Heart left ventricle (tissue), 13 donors: Measurements from ENCODE around the gene MRTFA.

Experiments
- CTCF ChIP-seq, 12 donors: fragments of 200-600 bp; sonication (generic) in 4 of 12; IDR thresholded peaks; one replicate each; pipeline versions ENCODE4 v1.5.0 to v1.8.0; 2018 to 2022; ENCODE audit warnings: antibody characterized with exemption in 12 of 12, mild to moderate bottlenecking in 5 of 12
- POLR2A ChIP-seq, 2 donors: fragments of 450-650 bp; IDR thresholded peaks; one replicate each; pipeline ENCODE4 v1.6.1; 2017; ENCODE audit warnings: antibody characterized with exemption in 2 of 2, mild to moderate bottlenecking in 2 of 2, moderate library complexity in 2 of 2
- donor health status: ischemic (EF 13 %, LVEDD 7.1; RV severe dilation, severe dysfunction).
- donor health status: DM: no; HTN: yes; CAD: no.
- donor health status: DM: no; HTN: no; CAD: no.
- donor health status: ischemic (EF 25% LVEDD 6.9; RV normal size, moderate dysfunction).
- donor health status: ischemic (EF 25% LVEDD 5.7; RV mildly dilated, moderate dysfunction).
- donor health status: ischemic (EF 35%, LVEDD 5.7; RV mildly dilated, moderate dysfunction).
- donor health status: nonischemic (EF 11% LVEDD 7.7; RV severe dilation, severe dysfunction).
- donor health status: DM: yes; HTN: yes; CAD: no.
- donor health status: PGD.
- donor health status: ischemic (EF 29% LVEDD 5.4; RV normal size, mild dysfunction).
- donor health status: nonischemic (EF 23%, LVEDD 6.1; RV moderate dilation, normal function).

- TF ChIP-seq CTCF (IDR thresholded peaks at IDR 0.05) (no peak), POLR2A (IDR thresholded peaks at IDR 0.05) (no peak)
Observed at GRCh38 chr22:40463683-40464082, 172.8 kb downstream of the MRTFA start.
